HepG2 (cell line): ENCODE results near the gene ATP6V0D1. TPM values are rescaled to one million over a fixed set of nuclear protein-coding genes. Genes with fewer than 3 reads are reported as not detected.

Experiments
- ESRRA ChIP-seq: sonication (generic); formaldehyde crosslinking; IDR thresholded peaks from 2 replicates; pipeline ENCODE4 v1.5.1; 2020; ENCODE audit warnings: mild to moderate bottlenecking, low read depth, missing genetic modification reagents
- KLF16 ChIP-seq, 2 experiments: sonication (generic) in 1 of 2; formaldehyde crosslinking in 1 of 2; IDR thresholded peaks; 2 replicates each; pipeline versions ENCODE4 v1.6.1 to v1.8.0; 2016 to 2023; ENCODE audit warnings: missing genetic modification reagents in 2 of 2, missing compliant biosample characterization in 1 of 2
- MTF1 ChIP-seq: sonication (generic); formaldehyde crosslinking; IDR thresholded peaks from 2 replicates; pipeline ENCODE4 v1.5.0; 2020; ENCODE audit warnings: missing genetic modification reagents
- MZF1 ChIP-seq: sonication (generic); formaldehyde crosslinking; IDR thresholded peaks from 2 replicates; pipeline ENCODE4 v1.8.1; 2023; ENCODE audit warnings: mild to moderate bottlenecking, missing genetic modification reagents, borderline replicate concordance
- PRPF4 ChIP-seq: fragments of 200-400 bp; formaldehyde crosslinking; IDR thresholded peaks from 2 replicates; pipeline ENCODE4 v1.6.1; 2016; ENCODE audit warnings: low read length, low read depth; ENCODE audit not compliant: poor library complexity, severe bottlenecking
- RBAK ChIP-seq: sonication (generic); formaldehyde crosslinking; IDR thresholded peaks from 2 replicates; pipeline ENCODE4 v1.5.1; 2020; ENCODE audit warnings: mild to moderate bottlenecking, missing genetic modification reagents
- SIN3A ChIP-seq: IDR thresholded peaks from 2 replicates; pipeline ENCODE4 v1.6.1; 2011; ENCODE audit warnings: low read depth, mild to moderate bottlenecking, control low read depth, low read length, borderline replicate concordance
- ZC3H4 ChIP-seq: sonication (generic); formaldehyde crosslinking; IDR thresholded peaks from 2 replicates; pipeline ENCODE4 v1.4.0; 2020; ENCODE audit warnings: missing genetic modification reagents, borderline replicate concordance
- ZFP37 ChIP-seq: sonication (generic); formaldehyde crosslinking; IDR thresholded peaks from 2 replicates; pipeline ENCODE4 v1.4.0; 2020; ENCODE audit warnings: missing genetic modification reagents, borderline replicate concordance
- ZFP41 ChIP-seq: sonication (generic); formaldehyde crosslinking; IDR thresholded peaks from 2 replicates; pipeline ENCODE4 v1.4.0; 2020; ENCODE audit warnings: mild to moderate bottlenecking, missing genetic modification reagents, borderline replicate concordance
- ZFP90 ChIP-seq: sonication (generic); formaldehyde crosslinking; IDR thresholded peaks from 2 replicates; pipeline ENCODE4 v1.8.0; 2022; ENCODE audit warnings: missing genetic modification reagents, mild to moderate bottlenecking, inconsistent platforms, borderline replicate concordance
- ZNF264 ChIP-seq: sonication (generic); formaldehyde crosslinking; IDR thresholded peaks from 2 replicates; pipeline ENCODE4 v1.4.0; 2020; ENCODE audit warnings: missing genetic modification reagents
- ZNF879 ChIP-seq: sonication (generic); formaldehyde crosslinking; IDR thresholded peaks from 2 replicates; pipeline ENCODE4 v1.8.1; 2023; ENCODE audit warnings: missing genetic modification reagents
- polyA plus RNA-seq, 8 experiments: library from polyadenylated mRNA; depleted of rRNA in 3 of 8; stranded (reverse) in 7 of 8; unstranded in 1 of 8; fragments of >200 nt; fragmentation: Illumina TruSeq in 4 of 8; extraction: Trizol in 4 of 8; gene quantifications; 2 replicates each; pipeline versions ENCODE4 v1.2.1 to v1.2.3, GENCODE V29; 2011 to 2016; ENCODE audit warnings: low read depth in 4 of 8, missing spikeins in 1 of 8, mixed read lengths in 1 of 8; ENCODE audit not compliant: insufficient read depth in 1 of 8
- total RNA-seq, 5 experiments: library from RNA; depleted of rRNA; stranded (reverse); fragments of >200 nt; fragmentation: Illumina TruSeq; extraction: Trizol; gene quantifications; 2 replicates each; pipeline ENCODE4 v1.2.3, GENCODE V29; 2016; ENCODE audit warnings: low read depth in 1 of 5
- TF ChIP-seq, protein P1 (sequence below): sonication (generic); formaldehyde crosslinking; IDR thresholded peaks from 2 replicates; pipeline ENCODE4 v1.4.0; 2020; ENCODE audit warnings: missing genetic modification reagents; ENCODE audit errors: not compliant biosample characterization
- TF ChIP-seq, protein P2 (sequence below): sonication (generic); formaldehyde crosslinking; IDR thresholded peaks from 2 replicates; pipeline ENCODE4 v1.4.0; 2020; ENCODE audit warnings: mild to moderate bottlenecking, missing genetic modification reagents
- TF ChIP-seq, protein P3 (sequence below): IDR thresholded peaks from 2 replicates; pipeline ENCODE4 v1.6.1; 2016; ENCODE audit warnings: missing compliant biosample characterization, missing genetic modification reagents, borderline replicate concordance
- TF ChIP-seq, protein P4 (sequence below): sonication (generic); formaldehyde crosslinking; IDR thresholded peaks from 2 replicates; pipeline ENCODE4 v1.9.0; 2021; ENCODE audit warnings: missing genetic modification reagents, borderline replicate concordance
- TF ChIP-seq, protein P5 (sequence below): sonication (generic); formaldehyde crosslinking; IDR thresholded peaks from 2 replicates; pipeline ENCODE4 v1.4.0; 2020; ENCODE audit warnings: mild to moderate bottlenecking, missing genetic modification reagents

The ATP6V0D1 gene
- total and polyA plus RNA-seq, 2 of the 13 experiments (the other 11 are each of a cell fraction or from before 2014, with no cell fraction given): 51.1 to 61.3 TPM

DNA sequence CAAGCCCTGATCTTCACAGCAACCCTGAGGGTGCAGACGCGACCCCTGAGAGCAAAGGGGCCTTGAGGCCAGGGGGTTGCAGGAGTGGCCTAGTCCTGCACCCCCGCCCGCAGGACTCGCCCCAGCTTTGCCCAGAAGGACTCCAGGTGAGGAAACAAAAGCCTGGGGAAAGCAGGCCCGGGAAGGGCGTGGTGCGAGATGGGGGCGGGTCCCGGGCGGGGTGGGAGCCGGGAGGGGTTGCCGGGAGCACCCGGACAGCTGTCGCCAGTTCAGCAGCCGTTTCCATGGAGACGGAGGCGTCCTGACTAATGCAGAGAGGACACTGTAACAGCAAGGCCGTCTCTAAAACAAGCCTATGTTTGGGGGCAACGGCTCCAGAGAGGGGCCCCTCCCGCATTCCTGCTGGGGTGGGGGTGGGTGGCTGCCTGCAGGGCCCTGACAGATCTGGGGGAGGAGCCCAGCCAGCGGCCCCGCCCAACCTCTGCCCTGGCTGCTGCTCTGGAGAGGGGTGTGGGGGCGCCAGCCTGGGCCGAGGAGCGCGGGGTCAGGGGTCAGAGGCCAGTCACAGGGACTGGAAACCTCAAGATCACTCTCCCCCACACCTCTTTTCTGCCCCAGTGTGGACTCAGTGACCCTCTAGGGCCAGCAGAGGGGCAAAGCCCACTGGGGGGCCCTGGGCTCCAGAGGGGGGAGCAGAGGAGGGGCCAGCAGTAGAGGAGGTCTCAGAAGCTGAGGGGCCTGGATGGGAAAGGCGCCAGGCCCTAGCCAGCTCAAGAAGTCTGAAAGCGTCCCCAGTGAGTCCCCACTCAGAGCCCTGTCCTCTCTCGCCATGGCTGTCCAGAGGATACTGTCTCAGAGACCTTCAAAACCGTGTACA, 84.6 kb downstream of the ATP6V0D1 start (continued):
- TF ChIP-seq, protein P1, sequence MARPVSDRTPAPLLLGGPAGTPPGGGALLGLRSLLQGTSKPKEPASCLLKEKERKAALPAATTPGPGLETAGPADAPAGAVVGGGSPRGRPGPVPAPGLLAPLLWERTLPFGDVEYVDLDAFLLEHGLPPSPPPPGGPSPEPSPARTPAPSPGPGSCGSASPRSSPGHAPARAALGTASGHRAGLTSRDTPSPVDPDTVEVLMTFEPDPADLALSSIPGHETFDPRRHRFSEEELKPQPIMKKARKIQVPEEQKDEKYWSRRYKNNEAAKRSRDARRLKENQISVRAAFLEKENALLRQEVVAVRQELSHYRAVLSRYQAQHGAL: no peak
- TF ChIP-seq, protein P2, sequence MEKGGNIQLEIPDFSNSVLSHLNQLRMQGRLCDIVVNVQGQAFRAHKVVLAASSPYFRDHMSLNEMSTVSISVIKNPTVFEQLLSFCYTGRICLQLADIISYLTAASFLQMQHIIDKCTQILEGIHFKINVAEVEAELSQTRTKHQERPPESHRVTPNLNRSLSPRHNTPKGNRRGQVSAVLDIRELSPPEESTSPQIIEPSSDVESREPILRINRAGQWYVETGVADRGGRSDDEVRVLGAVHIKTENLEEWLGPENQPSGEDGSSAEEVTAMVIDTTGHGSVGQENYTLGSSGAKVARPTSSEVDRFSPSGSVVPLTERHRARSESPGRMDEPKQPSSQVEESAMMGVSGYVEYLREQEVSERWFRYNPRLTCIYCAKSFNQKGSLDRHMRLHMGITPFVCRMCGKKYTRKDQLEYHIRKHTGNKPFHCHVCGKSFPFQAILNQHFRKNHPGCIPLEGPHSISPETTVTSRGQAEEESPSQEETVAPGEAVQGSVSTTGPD (CRISPR knock-in tag): no peak
- no peak for TF ChIP-seq ZFP41
- TF ChIP-seq ZFP90 (CRISPR knock-in tag): no peak
- TF ChIP-seq, protein P3, sequence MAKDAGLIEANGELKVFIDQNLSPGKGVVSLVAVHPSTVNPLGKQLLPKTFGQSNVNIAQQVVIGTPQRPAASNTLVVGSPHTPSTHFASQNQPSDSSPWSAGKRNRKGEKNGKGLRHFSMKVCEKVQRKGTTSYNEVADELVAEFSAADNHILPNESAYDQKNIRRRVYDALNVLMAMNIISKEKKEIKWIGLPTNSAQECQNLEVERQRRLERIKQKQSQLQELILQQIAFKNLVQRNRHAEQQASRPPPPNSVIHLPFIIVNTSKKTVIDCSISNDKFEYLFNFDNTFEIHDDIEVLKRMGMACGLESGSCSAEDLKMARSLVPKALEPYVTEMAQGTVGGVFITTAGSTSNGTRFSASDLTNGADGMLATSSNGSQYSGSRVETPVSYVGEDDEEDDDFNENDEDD: no peak
- no peak for TF ChIP-seq MTF1 (CRISPR knock-in tag)
- no peak for TF ChIP-seq ZNF264 (CRISPR knock-in tag)
- no peak for TF ChIP-seq ZFP37 (CRISPR knock-in tag)
- TF ChIP-seq SIN3A: peak; percentile 79; the same call in 1 of the 2 replicates
- TF ChIP-seq RBAK (CRISPR knock-in tag): no peak
- TF ChIP-seq ZC3H4 (CRISPR knock-in tag): no peak
- TF ChIP-seq, protein P4, sequence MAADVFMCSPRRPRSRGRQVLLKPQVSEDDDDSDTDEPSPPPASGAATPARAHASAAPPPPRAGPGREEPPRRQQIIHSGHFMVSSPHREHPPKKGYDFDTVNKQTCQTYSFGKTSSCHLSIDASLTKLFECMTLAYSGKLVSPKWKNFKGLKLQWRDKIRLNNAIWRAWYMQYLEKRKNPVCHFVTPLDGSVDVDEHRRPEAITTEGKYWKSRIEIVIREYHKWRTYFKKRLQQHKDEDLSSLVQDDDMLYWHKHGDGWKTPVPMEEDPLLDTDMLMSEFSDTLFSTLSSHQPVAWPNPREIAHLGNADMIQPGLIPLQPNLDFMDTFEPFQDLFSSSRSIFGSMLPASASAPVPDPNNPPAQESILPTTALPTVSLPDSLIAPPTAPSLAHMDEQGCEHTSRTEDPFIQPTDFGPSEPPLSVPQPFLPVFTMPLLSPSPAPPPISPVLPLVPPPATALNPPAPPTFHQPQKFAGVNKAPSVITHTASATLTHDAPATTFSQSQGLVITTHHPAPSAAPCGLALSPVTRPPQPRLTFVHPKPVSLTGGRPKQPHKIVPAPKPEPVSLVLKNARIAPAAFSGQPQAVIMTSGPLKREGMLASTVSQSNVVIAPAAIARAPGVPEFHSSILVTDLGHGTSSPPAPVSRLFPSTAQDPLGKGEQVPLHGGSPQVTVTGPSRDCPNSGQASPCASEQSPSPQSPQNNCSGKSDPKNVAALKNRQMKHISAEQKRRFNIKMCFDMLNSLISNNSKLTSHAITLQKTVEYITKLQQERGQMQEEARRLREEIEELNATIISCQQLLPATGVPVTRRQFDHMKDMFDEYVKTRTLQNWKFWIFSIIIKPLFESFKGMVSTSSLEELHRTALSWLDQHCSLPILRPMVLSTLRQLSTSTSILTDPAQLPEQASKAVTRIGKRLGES (CRISPR knock-in tag): no peak
- no peak for TF ChIP-seq ZNF879 (CRISPR knock-in tag)
- TF ChIP-seq KLF16 (CRISPR knock-in tag; IDR thresholded peaks at IDR 0.05): 0 out of 4 replicates have a peak, but pooled peaks of 1 of the 2 experiments have one; percentile 39
- TF ChIP-seq, protein P5, sequence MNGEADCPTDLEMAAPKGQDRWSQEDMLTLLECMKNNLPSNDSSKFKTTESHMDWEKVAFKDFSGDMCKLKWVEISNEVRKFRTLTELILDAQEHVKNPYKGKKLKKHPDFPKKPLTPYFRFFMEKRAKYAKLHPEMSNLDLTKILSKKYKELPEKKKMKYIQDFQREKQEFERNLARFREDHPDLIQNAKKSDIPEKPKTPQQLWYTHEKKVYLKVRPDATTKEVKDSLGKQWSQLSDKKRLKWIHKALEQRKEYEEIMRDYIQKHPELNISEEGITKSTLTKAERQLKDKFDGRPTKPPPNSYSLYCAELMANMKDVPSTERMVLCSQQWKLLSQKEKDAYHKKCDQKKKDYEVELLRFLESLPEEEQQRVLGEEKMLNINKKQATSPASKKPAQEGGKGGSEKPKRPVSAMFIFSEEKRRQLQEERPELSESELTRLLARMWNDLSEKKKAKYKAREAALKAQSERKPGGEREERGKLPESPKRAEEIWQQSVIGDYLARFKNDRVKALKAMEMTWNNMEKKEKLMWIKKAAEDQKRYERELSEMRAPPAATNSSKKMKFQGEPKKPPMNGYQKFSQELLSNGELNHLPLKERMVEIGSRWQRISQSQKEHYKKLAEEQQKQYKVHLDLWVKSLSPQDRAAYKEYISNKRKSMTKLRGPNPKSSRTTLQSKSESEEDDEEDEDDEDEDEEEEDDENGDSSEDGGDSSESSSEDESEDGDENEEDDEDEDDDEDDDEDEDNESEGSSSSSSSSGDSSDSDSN (CRISPR knock-in tag): no peak
- no peak for TF ChIP-seq ESRRA (CRISPR knock-in tag)
- TF ChIP-seq MZF1: no peak
- TF ChIP-seq PRPF4: no peak
